ENCODE data around the gene DAB1.

DAB1 gene

DNA sequence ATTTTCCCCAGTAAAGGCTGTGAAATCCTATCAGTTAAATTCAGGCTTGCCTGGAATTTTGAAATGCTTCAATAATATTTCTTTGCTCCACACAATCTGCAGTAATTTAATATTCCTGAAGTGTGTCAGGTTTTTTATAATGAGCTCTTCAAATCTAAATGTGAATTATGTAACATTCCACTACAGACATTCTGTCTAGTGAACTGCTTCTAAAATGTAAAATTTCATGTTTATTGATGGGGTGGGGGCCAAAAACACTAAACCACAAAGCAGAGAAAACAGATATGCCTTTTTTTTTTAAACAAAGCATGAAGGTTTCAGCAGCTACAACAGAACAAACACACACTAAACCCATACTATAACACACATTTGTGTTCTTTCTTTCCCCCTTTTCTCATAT is 129.7 kb downstream of the DAB1 start:
- Histone ChIP-seq H3K27ac (ENCODE audit: low read depth, low read length) (no peak overlapping the region), H3K27me3 (ENCODE audit: low read length) (no peaks in the 10 kb centered on the region), H4K20me1 (ENCODE audit: low read depth, low read length) (no peaks in the 10 kb centered on the region), H3K9me3 (ENCODE audit: insufficient read depth, low read length) (no peaks in the 10 kb centered on the region), H3K4me3 (ENCODE audit: insufficient read depth, low read length, poor library complexity, severe bottlenecking) (no peak overlapping the region), H3K9me2 (replicated peaks; ENCODE audit: insufficient read depth, low read length) (no peaks in the 10 kb centered on the region), H3K36me3 (ENCODE audit: low read length) (no peaks in the 10 kb centered on the region), H3F3A (ENCODE audit: insufficient read depth) (no peaks in the 10 kb centered on the region), H2AFZ (ENCODE audit: low read depth, low read length, severe bottlenecking) (no peak overlapping the region), H3K4me2 (ENCODE audit: low read depth, low read length, poor library complexity, severe bottlenecking) (no peak overlapping the region), H3K9ac (ENCODE audit: low read length) (no peak overlapping the region), H3K79me2 (ENCODE audit: insufficient read depth, low read length) (no peaks in the 10 kb centered on the region)
- TF ChIP-seq EZH2phosphoT487 (conservative IDR thresholded peaks at IDR 0.05; ENCODE audit: low read length): no peak
- TF ChIP-seq, protein P1, sequence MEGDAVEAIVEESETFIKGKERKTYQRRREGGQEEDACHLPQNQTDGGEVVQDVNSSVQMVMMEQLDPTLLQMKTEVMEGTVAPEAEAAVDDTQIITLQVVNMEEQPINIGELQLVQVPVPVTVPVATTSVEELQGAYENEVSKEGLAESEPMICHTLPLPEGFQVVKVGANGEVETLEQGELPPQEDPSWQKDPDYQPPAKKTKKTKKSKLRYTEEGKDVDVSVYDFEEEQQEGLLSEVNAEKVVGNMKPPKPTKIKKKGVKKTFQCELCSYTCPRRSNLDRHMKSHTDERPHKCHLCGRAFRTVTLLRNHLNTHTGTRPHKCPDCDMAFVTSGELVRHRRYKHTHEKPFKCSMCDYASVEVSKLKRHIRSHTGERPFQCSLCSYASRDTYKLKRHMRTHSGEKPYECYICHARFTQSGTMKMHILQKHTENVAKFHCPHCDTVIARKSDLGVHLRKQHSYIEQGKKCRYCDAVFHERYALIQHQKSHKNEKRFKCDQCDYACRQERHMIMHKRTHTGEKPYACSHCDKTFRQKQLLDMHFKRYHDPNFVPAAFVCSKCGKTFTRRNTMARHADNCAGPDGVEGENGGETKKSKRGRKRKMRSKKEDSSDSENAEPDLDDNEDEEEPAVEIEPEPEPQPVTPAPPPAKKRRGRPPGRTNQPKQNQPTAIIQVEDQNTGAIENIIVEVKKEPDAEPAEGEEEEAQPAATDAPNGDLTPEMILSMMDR (IDR thresholded peaks at IDR 0.05; ENCODE audit: insufficient read depth, low read length, poor library complexity, severe bottlenecking): no peak

DNA sequence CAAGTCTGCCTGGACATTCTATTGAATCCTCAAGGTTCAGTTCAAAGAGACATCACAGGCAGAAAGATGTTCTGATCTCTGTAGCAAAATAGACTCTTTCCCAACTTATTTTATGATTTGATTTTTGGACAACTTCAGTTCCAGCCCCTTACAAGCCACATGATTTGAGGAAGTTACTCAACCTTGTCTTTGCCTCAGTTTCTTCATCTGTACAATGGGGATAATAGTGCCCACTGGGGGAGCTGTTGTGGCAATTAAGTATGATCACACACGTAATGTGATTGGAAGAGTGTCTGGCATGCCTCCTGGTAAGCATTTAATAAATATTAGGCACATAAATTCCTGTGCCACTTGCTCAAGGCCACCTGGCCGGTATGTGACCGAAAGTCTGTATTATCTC is 130.6 kb downstream of the DAB1 start:
- no peak overlapping the region for H3K4me3 ChIP-seq (ENCODE audit: insufficient read depth, low read length, poor library complexity, severe bottlenecking)
- TF ChIP-seq, protein P1 (IDR thresholded peaks at IDR 0.05; ENCODE audit: insufficient read depth, low read length, poor library complexity, severe bottlenecking): no peak
- TF ChIP-seq EZH2phosphoT487 (conservative IDR thresholded peaks at IDR 0.05; ENCODE audit: low read length): no peak
- no peak overlapping the region for H3K4me2 ChIP-seq (ENCODE audit: low read depth, low read length, poor library complexity, severe bottlenecking)
- no peaks in the 10 kb centered on the region for H3F3A ChIP-seq (ENCODE audit: insufficient read depth)
- H3K9me2 ChIP-seq (replicated peaks; ENCODE audit: insufficient read depth, low read length): no peaks in the 10 kb centered on the region
- no peaks in the 10 kb centered on the region for H4K20me1 ChIP-seq (ENCODE audit: low read depth, low read length)
- no peaks in the 10 kb centered on the region for H3K79me2 ChIP-seq (ENCODE audit: insufficient read depth, low read length)
- H3K36me3 ChIP-seq (ENCODE audit: low read length): no peaks in the 10 kb centered on the region
- H3K9ac ChIP-seq (ENCODE audit: low read length): no peak overlapping the region
- H3K27ac ChIP-seq (ENCODE audit: low read depth, low read length): no peak overlapping the region
- no peaks in the 10 kb centered on the region for H3K9me3 ChIP-seq (ENCODE audit: insufficient read depth, low read length)
- no peaks in the 10 kb centered on the region for H3K27me3 ChIP-seq (ENCODE audit: low read length)
- H2AFZ ChIP-seq (ENCODE audit: low read depth, low read length, severe bottlenecking): no peak overlapping the region

DNA sequence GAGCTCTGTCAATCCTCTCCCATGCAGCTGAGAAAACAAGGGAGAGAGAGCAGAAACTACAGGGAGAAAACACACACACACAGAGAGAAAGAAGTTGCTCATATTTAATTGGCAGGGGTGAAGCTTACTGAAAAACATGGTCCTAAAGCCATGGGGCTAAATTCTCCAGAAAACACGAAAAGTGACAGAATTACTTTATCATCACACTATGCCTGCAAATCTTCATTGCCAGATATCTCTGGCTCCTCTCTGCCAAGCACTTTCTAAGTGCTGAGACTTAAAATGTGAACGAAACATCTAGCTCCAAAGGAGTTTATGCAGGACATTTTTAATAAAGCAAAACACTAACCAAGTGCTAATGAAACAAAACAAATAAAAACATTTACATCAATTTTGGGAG is 134.1 kb downstream of the DAB1 start:
- no peaks in the 10 kb centered on the region for H3K9me2 ChIP-seq (replicated peaks; ENCODE audit: insufficient read depth, low read length)
- H3K4me2 ChIP-seq (ENCODE audit: low read depth, low read length, poor library complexity, severe bottlenecking): no peak overlapping the region

More for the DNA sequence above, 134.1 kb downstream of the DAB1 start:
- Histone ChIP-seq H2AFZ (ENCODE audit: low read depth, low read length, severe bottlenecking) (no peak overlapping the region), H3K9ac (ENCODE audit: low read length) (no peak overlapping the region), H4K20me1 (ENCODE audit: low read depth, low read length) (no peaks in the 10 kb centered on the region), H3K9me3 (ENCODE audit: insufficient read depth, low read length) (no peaks in the 10 kb centered on the region), H3K36me3 (ENCODE audit: low read length) (no peaks in the 10 kb centered on the region), H3F3A (ENCODE audit: insufficient read depth) (no peaks in the 10 kb centered on the region), H3K4me3 (ENCODE audit: insufficient read depth, low read length, poor library complexity, severe bottlenecking) (no peak overlapping the region), H3K27me3 (ENCODE audit: low read length) (no peaks in the 10 kb centered on the region), H3K27ac (ENCODE audit: low read depth, low read length) (no peak overlapping the region), H3K79me2 (ENCODE audit: insufficient read depth, low read length) (no peaks in the 10 kb centered on the region)
- no peak for TF ChIP-seq EZH2phosphoT487 (conservative IDR thresholded peaks at IDR 0.05; ENCODE audit: low read length)
- TF ChIP-seq, protein P1 (IDR thresholded peaks at IDR 0.05; ENCODE audit: insufficient read depth, low read length, poor library complexity, severe bottlenecking): no peak
